Measurements from ENCODE around the gene SLX4IP.

The SLX4IP gene

GRCh38 chr20:10428008-10428407, 7.1 kb upstream of the SLX4IP start:
- DNase-seq (ENCODE audit: low spot score): no peak
- in situ Hi-C loops (cut with MboI; ENCODE audit: low sequenced_read_pairs, unreplicated experiment): loop anchor here (25.0 kb wide), 1 partner anchor 816 kb away; no protein-coding TSS in a partner anchor
- TF ChIP-seq CTCF (IDR thresholded peaks at IDR 0.05; ENCODE audit: borderline replicate concordance, control extremely low read depth, extremely low read depth, insufficient read depth, missing control alignments): no peak

GRCh38 chr20:10429443-10429981, 5.6 kb upstream of the SLX4IP start:
- in situ Hi-C loops (cut with MboI; ENCODE audit: low sequenced_read_pairs, unreplicated experiment): loop anchor here (25.0 kb wide), 1 partner anchor 817 kb away; no protein-coding TSS in a partner anchor

GRCh38 chr20:10430000-10430466, 5.1 kb upstream of the SLX4IP start:
- in situ Hi-C loops (cut with MboI; ENCODE audit: low sequenced_read_pairs, unreplicated experiment): loop anchor here (25.0 kb wide), 1 partner anchor 818 kb away; no protein-coding TSS in a partner anchor
- no peak for DNase-seq (ENCODE audit: low spot score)
- TF ChIP-seq CTCF (IDR thresholded peaks at IDR 0.05; ENCODE audit: borderline replicate concordance, control extremely low read depth, extremely low read depth, insufficient read depth, missing control alignments): no peak

More at GRCh38 chr20:10429443-10429981, 5.6 kb upstream of the SLX4IP start:
- DNase-seq (ENCODE audit: low spot score): no peak
- no peak for TF ChIP-seq CTCF (IDR thresholded peaks at IDR 0.05; ENCODE audit: borderline replicate concordance, control extremely low read depth, extremely low read depth, insufficient read depth, missing control alignments)

GRCh38 chr20:10430704-10431103, 4.4 kb upstream of the SLX4IP start:
- in situ Hi-C loops (cut with MboI; ENCODE audit: low sequenced_read_pairs, unreplicated experiment): loop anchor here (25.0 kb wide), 1 partner anchor 818 kb away; no protein-coding TSS in a partner anchor
- no peak for TF ChIP-seq CTCF (IDR thresholded peaks at IDR 0.05; ENCODE audit: borderline replicate concordance, control extremely low read depth, extremely low read depth, insufficient read depth, missing control alignments)

GRCh38 chr20:10432079-10432478, 3.0 kb upstream of the SLX4IP start:
- in situ Hi-C loops (cut with MboI; ENCODE audit: low sequenced_read_pairs, unreplicated experiment): loop anchor here (25.0 kb wide), 1 partner anchor 820 kb away; no protein-coding TSS in a partner anchor
- no peak for DNase-seq (ENCODE audit: low spot score)
- TF ChIP-seq CTCF (IDR thresholded peaks at IDR 0.05; ENCODE audit: borderline replicate concordance, control extremely low read depth, extremely low read depth, insufficient read depth, missing control alignments): no peak

More at GRCh38 chr20:10430704-10431103, 4.4 kb upstream of the SLX4IP start:
- DNase-seq (ENCODE audit: low spot score): no peak

- TF ChIP-seq CTCF (IDR thresholded peaks at IDR 0.05; ENCODE audit: borderline replicate concordance, control extremely low read depth, extremely low read depth, insufficient read depth, missing control alignments): no peak
- in situ Hi-C loops (cut with MboI; ENCODE audit: low sequenced_read_pairs, unreplicated experiment): loop anchor here (25.0 kb wide), 1 partner anchor 821 kb away; no protein-coding TSS in a partner anchor
- no peak for DNase-seq (ENCODE audit: low spot score)
Measured at GRCh38 chr20:10433014-10433622, 2.0 kb upstream of the SLX4IP start.
